IPS DF 6.9 (cell line): ENCODE measurements around the gene PRR12.
A peak's percentile ranks its signal among the peaks of the same experiment; 100 is the strongest.

Source experiments
- DNase-seq: peaks from one replicate; pipeline ENCODE4 v3.0.0-alpha.2; 2013; ENCODE audit warnings: low read depth, low spot score
- H3K27ac ChIP-seq: one replicate; pipeline ENCODE4 v1.5.1; 2013; ENCODE audit warnings: low read length, control low read depth
- H3K27me3 ChIP-seq: 2 replicates; pipeline ENCODE4 v1.6.1; 2013; ENCODE audit warnings: mild to moderate bottlenecking, low read length; ENCODE audit not compliant: control insufficient read depth, insufficient read depth
- H3K36me3 ChIP-seq: 2 replicates; pipeline ENCODE4 v1.6.1; 2013; ENCODE audit warnings: low read length; ENCODE audit not compliant: control insufficient read depth, insufficient read depth
- H3K4me1 ChIP-seq: 2 replicates; pipeline ENCODE4 v1.6.1; 2013; ENCODE audit warnings: low read length; ENCODE audit not compliant: control insufficient read depth, insufficient read depth
- H3K4me3 ChIP-seq: 2 replicates; pipeline ENCODE4 v1.5.1; 2013; ENCODE audit warnings: mild to moderate bottlenecking, low read length
- H3K9me3 ChIP-seq: 2 replicates; pipeline ENCODE4 v1.6.1; 2013; ENCODE audit warnings: low read length, inconsistent platforms; ENCODE audit not compliant: control insufficient read depth, insufficient read depth
- WGBS: extraction: QIAGEN DNeasy Blood & Tissue Kit; methylation state at CpG from one replicate; pipeline ENCODE4 v1.1.7; 2013; ENCODE audit warnings: mixed read lengths, missing lambda C conversion rate; ENCODE audit not compliant: insufficient read length, insufficient coverage; 5-methylcytosine and 5-hydroxymethylcytosine counted together

The PRR12 gene

DNA sequence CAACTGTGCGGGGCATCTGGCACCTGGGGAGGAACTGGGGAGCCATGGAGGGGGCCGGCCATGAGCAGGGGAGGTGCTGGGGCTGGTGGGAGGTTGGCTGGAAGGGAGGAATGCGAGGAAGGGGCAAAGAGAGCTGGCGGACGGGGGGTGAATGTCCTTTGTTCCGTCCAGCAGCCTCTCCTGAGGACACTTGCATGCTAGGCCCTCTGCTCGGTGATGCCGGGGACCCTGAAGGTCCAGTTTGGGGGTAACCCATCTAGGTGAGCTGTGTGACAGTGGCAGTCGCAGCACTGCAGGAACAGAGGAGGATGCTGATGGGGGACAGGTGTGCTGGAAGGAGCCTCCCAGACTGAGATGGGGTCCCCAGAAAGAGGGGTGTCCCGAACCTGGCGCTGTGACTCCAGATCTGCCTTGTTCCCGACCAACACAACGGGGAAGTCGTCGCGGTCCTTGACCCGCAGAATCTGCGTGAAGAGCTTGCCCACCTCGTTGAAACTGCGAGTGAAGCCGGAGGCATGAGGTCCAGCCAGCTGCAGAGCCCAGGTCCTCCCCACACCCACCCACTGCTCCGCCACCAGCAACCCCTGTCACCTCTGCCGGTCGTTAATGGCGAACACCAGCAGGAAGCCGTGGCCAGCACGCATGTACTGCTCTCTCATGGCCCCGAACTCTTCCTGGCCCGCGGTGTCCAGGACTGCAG is 45.4 kb downstream of the PRR12 start:
- Histone ChIP-seq H3K27me3 (no peaks in the 10 kb centered on the region), H3K4me3 (no peak overlapping the region), H3K4me1 (peaks cover 3% of the 10 kb centered on the region), H3K36me3 (no peaks in the 10 kb centered on the region), H3K27ac (no peak overlapping the region), H3K9me3 (no peaks in the 10 kb centered on the region)
- WGBS = no CpG with 5 or more reads among the region's 30 CpGs
- no peak for DNase-seq

- no peaks in the 10 kb centered on the region for H3K27me3 ChIP-seq
- WGBS = no CpG with 5 or more reads among the region's 19 CpGs
- peaks cover 3% of the 10 kb centered on the region for H3K4me1 ChIP-seq
- no peaks in the 10 kb centered on the region for H3K9me3 ChIP-seq
- no peaks in the 10 kb centered on the region for H3K36me3 ChIP-seq
- H3K27ac ChIP-seq = no peak overlapping the region
- DNase-seq = no peak
- no peak overlapping the region for H3K4me3 ChIP-seq
Observed at GRCh38 chr19:49637821-49638738, 47.1 kb downstream of the PRR12 start.

- no peak for DNase-seq
- H3K4me3 ChIP-seq = peak overlapping the region; percentile 38; the same call in 1 of the 2 replicates
- WGBS = no CpG with 5 or more reads among the region's 31 CpGs
- H3K9me3 ChIP-seq = no peaks in the 10 kb centered on the region
- no peaks in the 10 kb centered on the region for H3K27me3 ChIP-seq
- no peaks in the 10 kb centered on the region for H3K36me3 ChIP-seq
- H3K4me1 ChIP-seq = peaks cover 3% of the 10 kb centered on the region
- no peak overlapping the region for H3K27ac ChIP-seq
Observed at GRCh38 chr19:49639401-49640112, 48.6 kb downstream of the PRR12 start.

DNA sequence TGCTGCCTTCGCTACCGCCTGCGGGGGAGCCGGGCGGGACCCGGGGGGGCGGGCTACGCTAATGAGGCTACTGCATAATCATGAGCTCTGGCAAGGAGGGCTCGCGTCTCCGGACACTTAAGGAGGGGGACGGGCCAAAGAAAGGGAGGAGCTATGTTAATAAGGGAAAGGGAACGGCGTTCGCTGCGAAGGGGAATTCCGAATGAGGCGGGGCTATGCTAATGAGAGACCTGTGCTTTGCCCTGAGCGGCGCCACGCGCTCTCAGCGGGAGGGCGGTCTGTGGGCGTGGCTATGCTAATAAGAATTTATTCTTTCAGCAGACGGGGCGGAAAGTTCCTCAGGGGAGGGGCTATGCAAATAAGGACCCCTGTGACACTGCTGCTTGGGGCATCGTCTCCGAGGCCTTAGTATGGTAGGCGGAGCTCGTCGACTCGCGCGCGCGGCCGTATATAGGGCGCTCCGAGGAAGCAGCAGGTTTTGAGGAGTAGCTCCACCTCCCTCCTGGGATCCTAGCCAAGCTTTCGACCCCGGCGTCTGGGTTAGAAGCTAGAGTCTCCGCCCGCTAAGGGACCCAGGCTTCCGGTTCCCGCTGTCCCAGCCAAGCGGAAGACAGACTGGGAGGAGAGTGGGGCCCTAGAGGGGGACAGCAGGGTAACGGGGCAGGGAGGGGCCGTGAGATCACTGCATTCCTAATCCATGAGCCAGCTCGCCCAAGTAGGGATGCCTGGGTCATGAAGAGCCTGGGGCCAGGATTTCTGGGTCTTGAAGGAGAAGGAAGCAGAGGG is 49.3 kb downstream of the PRR12 start, which contains the start of gene RRAS:
RRAS (minus strand) TSS at position 31 of the 786 bp plus-strand sequence. CDS start 45 bp downstream, outside the sequence.
- WGBS = no CpG with 5 or more reads among the region's 51 CpGs

GRCh38 chr19:49641688-49642491 is 50.9 kb downstream of the PRR12 start, which contains the start of gene SCAF1:
Gene SCAF1, plus strand, starts transcription at chr19:49642209. Its CDS starts 2,818 bp downstream, at chr19:49645027.
- H3K27me3 ChIP-seq = no peaks in the 10 kb centered on the region
- no peaks in the 10 kb centered on the region for H3K9me3 ChIP-seq
- peaks cover 2% of the 10 kb centered on the region for H3K4me1 ChIP-seq
- no peak within 1 kb of the TSS for H3K27ac ChIP-seq
- DNase-seq = peak; percentile 98
- H3K4me3 ChIP-seq = peak within 1 kb of the TSS; percentile 99
- H3K36me3 ChIP-seq = peaks cover 12% of the 10 kb centered on the region; the same call in 1 of the 2 replicates
- no CpG with 5 or more reads among the region's 87 CpGs for WGBS

More for the DNA sequence above, 49.3 kb downstream of the PRR12 start, which contains the start of gene RRAS:
- Histone ChIP-seq H3K27me3 (no peaks in the 10 kb centered on the region), H3K4me3 (peak within 1 kb of the TSS; percentile 38; the same call in 1 of the 2 replicates), H3K36me3 (no peaks in the 10 kb centered on the region), H3K27ac (no peak within 1 kb of the TSS), H3K4me1 (peaks cover 3% of the 10 kb centered on the region), H3K9me3 (no peaks in the 10 kb centered on the region)
- peak; percentile 100 for DNase-seq

- Histone ChIP-seq H3K27me3 (no peaks in the 10 kb centered on the region), H3K27ac (no peak overlapping the region), H3K4me3 (peak overlapping the region; percentile 99), H3K9me3 (no peaks in the 10 kb centered on the region), H3K36me3 (peaks cover 14% of the 10 kb centered on the region; the same call in 1 of the 2 replicates), H3K4me1 (peaks cover 2% of the 10 kb centered on the region)
- WGBS = no CpG with 5 or more reads among the region's 5 CpGs
- DNase-seq = no peak
Observed at GRCh38 chr19:49642492-49643035, 51.6 kb downstream of the PRR12 start.

DNA sequence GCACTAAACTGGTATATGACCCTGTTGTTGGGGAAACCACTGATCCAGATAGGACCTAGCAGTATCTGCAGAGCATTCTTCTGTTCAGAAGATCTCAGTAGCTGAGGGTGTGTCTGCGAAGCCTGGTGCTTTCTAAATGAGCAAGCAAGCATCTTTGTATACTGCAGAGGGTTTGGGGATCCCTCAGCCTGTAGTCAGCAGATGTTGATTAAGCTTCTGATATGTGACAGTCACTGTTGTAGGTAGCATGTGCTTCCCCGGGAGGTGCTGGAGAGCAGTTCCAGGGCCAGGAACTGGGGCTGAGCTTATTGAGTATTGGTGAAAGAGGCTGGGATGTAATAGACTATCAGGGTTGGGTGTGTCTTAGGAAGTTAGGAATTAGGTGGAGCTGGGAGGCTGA is 52.5 kb downstream of the PRR12 start:
- H3K27ac ChIP-seq = no peak overlapping the region
- 0 out of 2 replicates have a peak, but pooled peaks cover 2% of the 10 kb centered on the region for H3K4me1 ChIP-seq
- DNase-seq = no peak
- H3K27me3 ChIP-seq = no peaks in the 10 kb centered on the region
- no peak overlapping the region for H3K4me3 ChIP-seq
- H3K36me3 ChIP-seq = peaks cover 14% of the 10 kb centered on the region; the same call in 1 of the 2 replicates
- H3K9me3 ChIP-seq = no peaks in the 10 kb centered on the region
- WGBS = no CpG with 5 or more reads among the region's 2 CpGs

DNA sequence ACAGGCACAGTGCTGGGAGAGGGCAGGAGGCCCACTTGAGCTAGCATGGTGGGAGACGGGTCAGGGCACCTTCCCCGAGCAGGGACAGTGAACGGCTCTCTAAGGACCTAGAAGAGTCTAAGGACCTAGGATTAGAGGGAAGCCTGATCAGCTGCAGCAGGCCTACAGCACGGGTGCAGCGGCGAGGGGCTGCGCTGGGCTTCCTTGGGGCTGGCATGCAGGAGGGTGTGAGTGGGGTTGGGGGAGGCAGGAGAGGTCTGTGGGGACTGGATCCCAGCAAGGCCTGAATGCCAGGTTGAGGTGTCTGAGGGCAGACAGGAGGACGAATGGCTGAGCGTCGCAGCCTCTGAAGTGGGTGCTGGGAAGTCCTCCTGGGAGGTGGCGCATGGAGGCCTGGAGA is 54.6 kb downstream of the PRR12 start:
- no CpG with 5 or more reads among the region's 11 CpGs for WGBS
- H3K4me3 ChIP-seq = no peak overlapping the region
- peaks cover 26% of the 10 kb centered on the region for H3K36me3 ChIP-seq
- DNase-seq = no peak
- no peaks in the 10 kb centered on the region for H3K9me3 ChIP-seq
- H3K27ac ChIP-seq = no peak overlapping the region
- no peaks in the 10 kb centered on the region for H3K27me3 ChIP-seq
- no peaks in the 10 kb centered on the region for H3K4me1 ChIP-seq

GRCh38 chr19:49645995-49646394 is 55.0 kb downstream of the PRR12 start:
- Histone ChIP-seq H3K9me3 (no peaks in the 10 kb centered on the region), H3K36me3 (peaks cover 27% of the 10 kb centered on the region), H3K27me3 (no peaks in the 10 kb centered on the region), H3K27ac (no peak overlapping the region), H3K4me3 (no peak overlapping the region), H3K4me1 (no peaks in the 10 kb centered on the region)
- no CpG with 5 or more reads among the region's 13 CpGs for WGBS
- no peak for DNase-seq
